ENCODE results near the gene MMP17.

Gene MMP17

DNA sequence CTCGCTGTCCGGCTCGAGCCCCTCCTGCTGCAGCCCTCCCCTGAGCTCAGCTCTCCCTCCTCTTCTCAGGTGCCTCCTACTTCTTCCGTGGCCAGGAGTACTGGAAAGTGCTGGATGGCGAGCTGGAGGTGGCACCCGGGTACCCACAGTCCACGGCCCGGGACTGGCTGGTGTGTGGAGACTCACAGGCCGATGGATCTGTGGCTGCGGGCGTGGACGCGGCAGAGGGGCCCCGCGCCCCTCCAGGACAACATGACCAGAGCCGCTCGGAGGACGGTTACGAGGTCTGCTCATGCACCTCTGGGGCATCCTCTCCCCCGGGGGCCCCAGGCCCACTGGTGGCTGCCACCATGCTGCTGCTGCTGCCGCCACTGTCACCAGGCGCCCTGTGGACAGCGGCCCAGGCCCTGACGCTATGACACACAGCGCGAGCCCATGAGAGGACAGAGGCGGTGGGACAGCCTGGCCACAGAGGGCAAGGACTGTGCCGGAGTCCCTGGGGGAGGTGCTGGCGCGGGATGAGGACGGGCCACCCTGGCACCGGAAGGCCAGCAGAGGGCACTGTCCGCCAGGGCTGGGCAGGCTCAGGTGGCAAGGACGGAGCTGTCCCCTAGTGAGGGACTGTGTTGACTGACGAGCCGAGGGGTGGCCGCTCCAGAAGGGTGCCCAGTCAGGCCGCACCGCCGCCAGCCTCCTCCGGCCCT, 22.8 kb downstream of the MMP17 start:
- no peak for DNase-seq (ENCODE audit: low spot score)

DNA sequence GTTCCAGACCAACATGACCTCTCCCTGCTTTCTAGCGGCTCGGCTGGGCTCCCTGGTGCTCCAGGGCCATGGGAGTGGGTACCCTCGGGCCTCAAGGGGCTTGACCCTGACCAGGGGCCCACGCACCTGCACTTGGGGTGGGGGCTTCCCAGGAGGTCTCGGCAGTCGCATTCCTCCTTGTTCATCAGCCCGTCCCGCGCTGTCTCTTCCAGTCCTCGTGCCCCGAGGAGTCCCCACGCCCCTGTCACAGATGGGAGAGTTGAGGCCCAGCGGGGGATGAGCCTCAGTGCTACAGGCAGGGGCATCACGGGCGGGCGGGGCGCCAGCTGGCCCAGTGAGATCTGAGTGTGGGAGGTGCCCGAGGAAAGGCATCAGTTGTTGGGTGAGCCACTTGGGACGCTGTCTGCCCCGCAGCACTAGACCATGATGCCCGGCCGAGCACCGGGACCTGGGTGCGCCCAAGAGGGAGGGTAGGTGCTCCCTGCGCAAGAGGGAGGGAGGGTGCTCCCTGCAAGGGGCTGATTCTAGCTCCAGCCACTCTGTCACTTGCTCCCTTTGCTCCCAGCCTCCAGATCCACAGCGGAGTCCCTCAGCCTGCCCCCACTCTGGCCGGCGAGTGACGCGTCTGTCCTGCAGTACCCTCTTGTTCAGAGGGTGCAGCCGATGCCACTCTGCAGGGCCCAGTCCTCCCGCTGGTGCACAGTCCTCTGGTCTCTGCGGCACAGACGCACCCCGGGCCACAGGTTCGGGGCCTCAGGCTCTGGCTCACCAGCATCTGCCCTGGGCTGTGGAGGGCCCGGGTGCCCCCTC, 23.8 kb downstream of the MMP17 start:
- DNase-seq (ENCODE audit: low spot score) = no peak

DNA sequence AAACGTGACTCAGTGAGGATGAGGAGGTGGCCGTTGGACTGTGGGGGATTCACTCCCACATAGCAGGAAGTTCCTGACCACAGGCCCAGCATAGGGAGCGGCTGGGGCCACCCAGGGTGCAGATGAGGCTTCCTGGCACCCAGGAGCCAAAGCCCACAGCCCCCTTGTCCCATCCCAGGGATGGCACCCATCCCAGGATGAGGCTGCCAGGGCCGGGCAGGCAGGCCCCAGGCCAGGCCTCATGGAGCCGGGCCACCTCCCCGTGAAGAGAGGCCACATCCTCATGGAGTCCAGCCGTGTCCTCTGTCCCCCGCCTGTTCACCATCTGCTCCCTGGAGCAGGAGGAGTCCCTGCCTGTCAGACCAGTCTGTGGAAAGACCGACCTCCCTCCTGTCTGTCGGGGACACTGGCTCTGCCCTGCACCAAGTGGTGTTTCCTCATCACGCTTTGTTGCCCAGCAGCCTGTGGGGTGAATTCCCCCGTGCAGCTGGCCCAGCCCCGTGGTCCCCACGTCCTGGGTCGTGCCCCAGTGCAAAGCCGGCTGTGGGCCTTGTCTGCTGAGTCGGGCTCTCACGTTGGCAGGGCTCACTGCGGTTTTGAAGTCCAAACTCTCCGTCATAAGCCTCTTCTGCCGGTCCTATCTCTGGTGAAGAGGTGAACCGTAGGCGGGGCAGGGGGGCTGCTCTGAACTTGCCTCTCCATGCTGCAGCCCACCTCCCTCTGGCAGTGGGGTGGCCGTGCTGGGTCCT, 24.5 kb downstream of the MMP17 start:
- no peak for DNase-seq (ENCODE audit: low spot score)

- no peak for DNase-seq (ENCODE audit: low spot score)
These were observed 25.9 kb downstream of the MMP17 start for GRCh38 chr12:131853832-131854797.

DNA sequence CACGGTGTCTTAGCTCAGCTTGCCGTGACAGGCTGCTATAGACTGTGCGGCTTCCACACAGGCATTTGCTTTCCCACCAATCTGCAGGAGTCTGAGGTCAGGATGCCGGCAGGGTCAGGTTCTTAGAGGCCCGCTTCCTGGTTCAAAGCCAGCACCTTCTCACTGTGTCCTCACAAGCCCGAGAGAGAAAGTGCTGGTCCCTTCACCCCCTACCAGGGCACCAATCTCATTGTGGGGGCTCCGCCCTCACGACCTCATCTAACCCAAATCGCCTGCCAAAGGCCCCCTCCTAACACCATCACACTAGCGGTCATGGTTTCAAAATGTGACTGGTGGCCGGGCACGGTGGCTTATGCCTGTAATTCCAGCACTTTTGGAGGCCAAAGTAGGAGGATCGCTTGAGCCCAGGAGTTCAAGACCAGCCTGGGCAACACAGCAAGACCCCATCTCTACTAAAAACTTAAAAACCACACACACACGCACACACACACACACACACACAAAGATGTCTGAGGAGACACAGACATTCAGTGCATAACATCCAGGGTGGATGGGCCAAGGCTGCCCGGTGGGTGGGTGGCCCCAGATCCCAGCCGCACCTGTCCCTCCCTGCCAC, 26.8 kb downstream of the MMP17 start:
- DNase-seq (ENCODE audit: low spot score) = no peak

GRCh38 chr12:131855521-131856142, 27.4 kb downstream of the MMP17 start:
- DNase-seq (ENCODE audit: low spot score) = no peak

- DNase-seq (ENCODE audit: low spot score) = no peak
These were observed 28.3 kb downstream of the MMP17 start for GRCh38 chr12:131856366-131857097.

- no peak for DNase-seq (ENCODE audit: low spot score)
These were observed 30.0 kb downstream of the MMP17 start for GRCh38 chr12:131857908-131858850.

- no peak for DNase-seq (ENCODE audit: low spot score)
These were observed 32.5 kb downstream of the MMP17 start for GRCh38 chr12:131860472-131861260.

DNA sequence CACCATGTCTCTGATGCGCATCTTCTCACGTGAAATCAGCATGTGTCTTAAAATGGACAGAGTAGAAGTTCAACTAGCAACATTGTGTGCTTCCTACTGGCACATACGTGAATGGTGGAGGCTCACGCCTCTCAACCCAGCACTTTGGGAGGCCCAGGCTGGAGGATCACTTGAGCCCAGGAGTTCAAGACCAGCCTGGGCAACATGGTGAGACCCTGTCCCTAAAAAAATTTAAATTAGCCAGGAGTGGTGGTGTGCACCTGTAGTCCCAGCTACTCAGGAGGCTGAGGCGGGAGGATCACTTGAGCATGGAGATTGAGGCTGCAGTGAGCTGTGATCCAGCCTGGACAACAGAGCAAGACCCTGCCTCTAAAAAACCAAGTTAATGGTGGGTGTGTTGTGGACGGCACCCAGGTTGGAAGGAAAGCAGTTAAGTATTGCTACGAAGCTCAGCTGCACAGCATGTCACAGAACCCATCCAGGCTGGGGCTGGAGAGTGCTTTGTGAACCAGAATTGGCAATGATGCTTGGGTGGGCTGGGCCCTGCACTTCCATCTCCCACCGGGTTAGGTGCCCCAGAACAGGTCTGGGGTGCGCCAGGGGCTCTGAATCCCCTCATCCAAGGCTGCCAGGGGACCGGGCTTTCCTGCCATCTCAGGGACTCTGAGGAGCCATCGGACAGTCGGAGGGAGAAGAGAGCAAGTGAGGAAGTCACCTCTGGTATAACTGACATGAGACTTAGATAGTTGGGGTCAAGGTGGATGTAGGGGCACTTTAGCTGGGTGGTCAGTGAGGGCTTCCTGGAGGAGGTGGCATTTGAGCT, 33.3 kb downstream of the MMP17 start:
- no peak for DNase-seq (ENCODE audit: low spot score)

DNA sequence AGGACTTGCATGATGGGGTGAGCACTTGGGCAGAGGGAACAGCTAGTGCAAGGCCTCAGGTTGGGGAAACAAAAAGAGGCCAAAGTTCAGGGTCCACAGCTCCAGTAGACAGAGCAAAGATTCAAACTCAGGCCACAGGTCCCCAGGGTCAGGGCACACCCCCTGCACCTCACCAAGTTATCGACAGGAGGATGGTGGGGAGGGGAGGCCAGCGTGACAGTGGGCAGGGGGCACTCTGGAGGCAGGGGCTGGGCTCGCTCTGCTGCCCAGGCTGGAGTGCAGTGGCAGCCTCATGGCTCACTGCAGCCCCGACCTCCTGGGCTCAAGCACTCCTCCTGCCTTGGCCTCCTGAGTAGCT, 33.9 kb downstream of the MMP17 start:
- no peak for DNase-seq (ENCODE audit: low spot score)

DNA sequence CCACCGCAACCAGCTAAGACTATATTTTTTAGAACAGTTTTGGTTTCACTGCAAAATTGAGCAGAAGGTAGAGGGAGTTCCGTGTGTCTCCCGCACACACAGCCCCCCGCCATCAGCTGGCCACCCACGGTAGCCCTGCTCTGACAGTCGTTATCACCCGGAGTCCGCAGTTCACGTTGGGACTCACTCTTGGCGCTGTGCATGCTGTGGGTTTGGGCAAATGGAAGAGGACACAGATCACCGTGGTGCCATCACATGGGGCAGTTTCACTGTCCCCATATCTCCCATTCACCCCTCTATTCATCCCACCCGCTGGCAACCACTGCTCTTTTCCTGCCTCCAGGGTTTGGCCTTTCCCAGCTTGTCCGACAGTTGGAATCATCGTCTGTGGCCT, 34.4 kb downstream of the MMP17 start:
- no peak for DNase-seq (ENCODE audit: low spot score)

DNA sequence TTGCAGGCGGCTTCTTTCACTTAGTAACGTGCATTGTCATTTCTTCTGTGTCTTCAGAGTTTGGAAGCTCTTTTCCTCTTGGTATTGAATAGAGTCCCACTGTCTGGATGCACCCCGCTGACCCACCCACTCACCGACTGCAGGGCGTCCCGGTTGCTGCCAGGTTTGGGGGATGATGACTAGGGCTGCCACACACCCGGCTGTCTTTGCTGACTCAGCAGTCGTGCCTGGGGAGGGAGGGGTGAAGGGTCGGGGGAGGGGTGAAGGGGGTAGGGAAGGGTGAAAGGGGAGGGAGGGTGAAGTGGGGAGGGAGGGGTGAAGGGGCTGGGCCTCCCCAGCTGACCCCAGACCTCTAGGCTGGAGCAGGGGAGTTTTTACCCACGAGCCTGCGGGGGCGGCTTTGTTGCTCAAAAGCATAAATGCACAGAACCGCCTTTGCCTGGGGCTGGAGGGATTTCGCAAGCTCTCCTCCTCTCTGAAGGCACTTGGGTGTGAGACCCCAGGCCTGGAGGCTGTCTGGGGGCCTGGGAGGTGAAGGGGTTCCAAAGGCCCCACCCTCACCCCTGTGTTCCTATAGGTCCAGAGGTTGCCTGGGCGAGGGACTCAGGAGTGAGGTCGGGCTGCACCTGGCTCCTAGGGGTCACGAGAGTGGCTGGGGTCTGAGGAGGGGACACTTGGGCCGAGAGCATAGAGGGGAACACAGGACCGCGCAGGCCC, 35.0 kb downstream of the MMP17 start:
- DNase-seq (ENCODE audit: low spot score) = no peak

- DNase-seq (ENCODE audit: low spot score) = no peak
These were observed 35.7 kb downstream of the MMP17 start for GRCh38 chr12:131863711-131864396.

DNA sequence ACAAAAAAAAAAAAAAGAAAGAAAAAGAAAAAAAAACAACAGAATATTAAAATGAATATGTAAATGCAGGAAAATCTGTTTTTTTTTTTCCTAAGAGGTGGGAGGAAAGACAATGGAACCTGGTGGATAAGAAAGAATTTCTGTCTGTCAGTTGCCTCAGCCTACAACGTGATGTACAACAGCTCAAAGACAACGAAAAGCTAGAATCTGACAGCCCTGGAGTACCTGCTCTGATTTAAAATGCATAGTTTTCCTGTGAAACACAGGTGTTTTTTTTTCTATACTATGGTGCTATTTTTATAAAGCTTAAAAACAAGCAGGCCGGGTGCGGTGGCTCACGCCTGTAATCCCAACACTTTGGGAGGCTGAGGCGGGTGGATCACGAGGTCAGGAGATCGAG, 36.3 kb downstream of the MMP17 start:
- no peak for DNase-seq (ENCODE audit: low spot score)

All from germinal center (tissue), 1 donor.